B cell (primary cell): ENCODE results near the gene INSRR. TPM values are rescaled to one million over a fixed set of nuclear protein-coding genes. Genes with fewer than 3 reads are reported as not detected.

Experiments used
- ATAC-seq: fragments of 200-7000 bp; cut with Tn5 transposase; one replicate; pipeline ENCODE4 v1.10.0; 2021; ENCODE audit warnings: low read depth, mild to moderate bottlenecking, moderate number of reproducible peaks, moderate library complexity
- CTCF ChIA-PET: fragments of 350-600 bp; sonication (Branson Sonifier 250); formaldehyde crosslinking; loops from one replicate; lab custom pipeline; 2021; ENCODE audit warnings: antibody characterized with exemption, inconsistent platforms; lab: Charles Lee
- POLR2A ChIA-PET: fragments of 350-600 bp; sonication (Branson Sonifier 250); formaldehyde crosslinking; loops from one replicate; lab custom pipeline; 2021; ENCODE audit warnings: antibody characterized with exemption; lab: Charles Lee
- DNase-seq: peaks from one replicate; pipeline ENCODE4 v3.0.0; 2013
- H2AFZ ChIP-seq: 2 replicates; pipeline ENCODE4 v1.6.1; 2012; ENCODE audit warnings: mild to moderate bottlenecking, low read depth, low read length; ENCODE audit not compliant: insufficient read depth, poor library complexity, severe bottlenecking
- H3K27ac ChIP-seq, 2 donors: 1 replicate in 1 of 2; 2 replicates in 1 of 2; pipeline ENCODE4 v1.5.1; 2012 to 2013; ENCODE audit warnings: low read length in 2 of 2, mild to moderate bottlenecking in 2 of 2, moderate library complexity in 1 of 2
- H3K27me3 ChIP-seq, 4 experiments: fragments of 200-600 bp in 1 of 4; sonication (generic) in 1 of 4; replicated peaks in 1 of 4; 1 replicate in 2 of 4; 2 replicates in 2 of 4; pipeline versions ENCODE4 v1.6.1 to v1.7.0; 2013 to 2016; ENCODE audit warnings: low read length in 3 of 4, mild to moderate bottlenecking in 2 of 4, mixed read lengths in 1 of 4, moderate library complexity in 1 of 4; ENCODE audit not compliant: insufficient read depth in 4 of 4, control insufficient read depth in 3 of 4; ENCODE audit errors: control extremely low read depth in 1 of 4
- H3K36me3 ChIP-seq, 2 experiments: replicated peaks in 1 of 2; 1 replicate in 1 of 2; 2 replicates in 1 of 2; pipeline versions ENCODE4 v1.6.1 to v1.7.1; 2013; ENCODE audit warnings: low read length in 1 of 2; ENCODE audit not compliant: insufficient read depth in 2 of 2, control insufficient read depth in 1 of 2; ENCODE audit errors: control extremely low read depth in 1 of 2, extremely low read depth in 1 of 2
- H3K4me1 ChIP-seq, 2 donors: fragments of 200-600 bp in 1 of 2; sonication (generic) in 1 of 2; 1 replicate in 1 of 2; 2 replicates in 1 of 2; pipeline versions ENCODE4 v1.5.1 to v1.6.1; 2013 to 2017; ENCODE audit warnings: low read length in 2 of 2; ENCODE audit not compliant: control insufficient read depth in 2 of 2, insufficient read depth in 2 of 2
- H3K4me2 ChIP-seq: replicated peaks from 2 replicates; pipeline ENCODE3; 2012; ENCODE audit warnings: mild to moderate bottlenecking, low read depth, low read length; ENCODE audit not compliant: poor library complexity, severe bottlenecking
- H3K4me3 ChIP-seq, 5 experiments: fragments of 200-600 bp in 1 of 5; sonication (generic) in 1 of 5; 1 replicate in 3 of 5; 2 replicates in 2 of 5; pipeline versions ENCODE4 v1.5.1 to v1.7.0; 2011 to 2016; ENCODE audit warnings: low read length in 4 of 5, mild to moderate bottlenecking in 4 of 5, low read depth in 2 of 5, control low read depth in 1 of 5, moderate library complexity in 1 of 5; ENCODE audit not compliant: insufficient read depth in 1 of 5; ENCODE audit errors: control extremely low read depth in 1 of 5, extremely low read depth in 1 of 5
- H3K79me2 ChIP-seq: fragments of 200-600 bp; sonication (generic); one replicate; pipeline ENCODE4 v1.6.0; 2016; ENCODE audit warnings: low read length; ENCODE audit not compliant: control insufficient read depth, insufficient read depth
- H3K9ac ChIP-seq: fragments of 200-600 bp; sonication (generic); 2 replicates; pipeline ENCODE4 v1.6.1; 2017; ENCODE audit warnings: mild to moderate bottlenecking, low read length, moderate library complexity
- H3K9me3 ChIP-seq, 3 donors: one replicate each; pipeline versions ENCODE4 v1.6.1 to v1.7.1; 2013; ENCODE audit warnings: low read length in 2 of 3; ENCODE audit not compliant: control insufficient read depth in 2 of 3, insufficient read depth in 1 of 3; ENCODE audit errors: control extremely low read depth in 1 of 3
- H4K20me1 ChIP-seq: 2 replicates; pipeline ENCODE4 v1.6.0; 2012; ENCODE audit warnings: mild to moderate bottlenecking, low read length; ENCODE audit not compliant: insufficient read depth, control insufficient read depth, poor library complexity, severe bottlenecking
- H3K27ac Mint-ChIP-seq: one replicate; pipeline ENCODE4 v1.8.0; 2021; ENCODE audit warnings: mixed read lengths
- H3K27me3 Mint-ChIP-seq: one replicate; pipeline ENCODE4 v1.8.0; 2021; ENCODE audit warnings: mixed read lengths
- H3K4me1 Mint-ChIP-seq: one replicate; pipeline ENCODE4 v1.8.0; 2021; ENCODE audit warnings: mixed read lengths
- H3K4me3 Mint-ChIP-seq: one replicate; pipeline ENCODE4 v1.8.0; 2021; ENCODE audit warnings: mixed read lengths
- H3K9me3 Mint-ChIP-seq: one replicate; pipeline ENCODE4 v1.8.0; 2022; ENCODE audit warnings: mixed read lengths; ENCODE audit not compliant: insufficient read depth
- EZH2 ChIP-seq: IDR thresholded peaks from 2 replicates; pipeline ENCODE4 v1.6.1; 2012; ENCODE audit warnings: borderline replicate concordance, low read depth, mild to moderate bottlenecking, moderate library complexity, low read length; ENCODE audit not compliant: insufficient read depth, poor library complexity, severe bottlenecking
- WGBS: methylation state at CpG from one replicate; pipeline ENCODE4 v1.1.5; 2013; ENCODE audit warnings: missing lambda C conversion rate; ENCODE audit not compliant: insufficient coverage; 5-methylcytosine and 5-hydroxymethylcytosine counted together
- intact Hi-C: fragments of 100-400 bp; cut with micrococcal nuclease; formaldehyde crosslinking; loops from one replicate; pipeline ENCODE4 v1.10.0; 2022
- polyA plus RNA-seq: library from polyadenylated mRNA; depleted of rRNA; stranded (reverse); fragments of >200 nt; gene quantifications from 2 replicates; pipeline ENCODE4 v1.2.3, GENCODE V29; 2012
- total RNA-seq, 2 donors: library from RNA; stranded (reverse); fragments of 120-200 nt in 1 of 2; gene quantifications; 1 replicate in 1 of 2; 2 replicates in 1 of 2; pipeline versions ENCODE4 v1.2.3 to v1.2.4, GENCODE V29; 2013 to 2022
- TF ChIP-seq, protein P1 (sequence below): fragments of 200-600 bp; IDR thresholded peaks from one replicate; pipeline ENCODE4 v1.8.0; 2022; ENCODE audit warnings: antibody characterized with exemption, mild to moderate bottlenecking

Gene INSRR
- total and polyA plus RNA-seq, 2 donors (not counting 1 experiment from before 2014, with no cell fraction given) = not detected

DNA sequence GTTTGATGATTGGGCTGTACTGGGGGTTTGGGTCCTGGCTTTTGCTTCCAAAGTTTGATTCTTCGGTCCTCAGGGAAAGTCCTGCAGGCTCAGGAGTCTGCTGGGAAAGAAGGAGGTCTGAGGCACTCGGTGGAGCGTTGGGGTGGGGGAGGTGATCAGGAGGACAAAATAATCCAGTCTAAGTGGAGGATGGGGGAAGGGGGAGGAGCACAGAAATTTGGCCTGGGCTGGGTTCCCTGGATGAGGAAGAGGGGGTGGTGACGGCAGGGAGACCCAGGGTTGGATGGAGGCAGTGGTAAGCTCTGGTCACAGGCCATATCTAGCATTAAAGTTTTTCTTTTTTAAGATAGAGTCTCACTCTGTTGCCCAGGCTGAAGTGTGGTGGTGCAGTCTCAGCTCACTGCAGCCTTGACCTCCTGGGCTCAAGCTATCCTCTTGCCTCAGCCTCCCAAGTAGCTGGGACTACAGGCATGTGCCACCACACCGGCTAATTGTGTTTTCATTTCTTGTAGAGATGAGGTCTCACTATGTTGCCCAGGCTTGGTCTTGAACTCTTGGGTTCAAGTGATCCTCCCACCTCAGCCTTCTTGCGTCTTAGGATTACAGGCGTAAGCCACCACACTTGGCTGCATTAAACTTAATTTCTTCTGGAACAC, 49.1 kb downstream of the INSRR start:
- Histone ChIP-seq H3K9me3 (peaks cover 0 to 3% (median 0%) of the 10 kb centered on the region in 3 donors), H3K27ac (no peak overlapping the region), H3K4me3 (no peak overlapping the region), H3K27me3 (peaks cover 0 to 12% (median 0%) of the 10 kb centered on the region in 4 experiments), H3K4me2 (no peak overlapping the region), H3K4me1 (peaks cover 10 to 20% of the 10 kb centered on the region in 2 donors), H3K9ac (no peak overlapping the region), H4K20me1 (no peaks in the 10 kb centered on the region), H2AFZ (no peak overlapping the region), H3K36me3 (no peaks in the 10 kb centered on the region), H3K79me2 (no peaks in the 10 kb centered on the region)
- ATAC-seq (no peak), DNase-seq (no peak)
- Mint-ChIP-seq H3K4me3 (no peak overlapping the region), H3K9me3 (no peaks in the 10 kb centered on the region), H3K27ac (no peak overlapping the region), H3K4me1 (peaks cover 19% of the 10 kb centered on the region), H3K27me3 (no peaks in the 10 kb centered on the region)
- no peak for TF ChIP-seq EZH2
- TF ChIP-seq, protein P1, sequence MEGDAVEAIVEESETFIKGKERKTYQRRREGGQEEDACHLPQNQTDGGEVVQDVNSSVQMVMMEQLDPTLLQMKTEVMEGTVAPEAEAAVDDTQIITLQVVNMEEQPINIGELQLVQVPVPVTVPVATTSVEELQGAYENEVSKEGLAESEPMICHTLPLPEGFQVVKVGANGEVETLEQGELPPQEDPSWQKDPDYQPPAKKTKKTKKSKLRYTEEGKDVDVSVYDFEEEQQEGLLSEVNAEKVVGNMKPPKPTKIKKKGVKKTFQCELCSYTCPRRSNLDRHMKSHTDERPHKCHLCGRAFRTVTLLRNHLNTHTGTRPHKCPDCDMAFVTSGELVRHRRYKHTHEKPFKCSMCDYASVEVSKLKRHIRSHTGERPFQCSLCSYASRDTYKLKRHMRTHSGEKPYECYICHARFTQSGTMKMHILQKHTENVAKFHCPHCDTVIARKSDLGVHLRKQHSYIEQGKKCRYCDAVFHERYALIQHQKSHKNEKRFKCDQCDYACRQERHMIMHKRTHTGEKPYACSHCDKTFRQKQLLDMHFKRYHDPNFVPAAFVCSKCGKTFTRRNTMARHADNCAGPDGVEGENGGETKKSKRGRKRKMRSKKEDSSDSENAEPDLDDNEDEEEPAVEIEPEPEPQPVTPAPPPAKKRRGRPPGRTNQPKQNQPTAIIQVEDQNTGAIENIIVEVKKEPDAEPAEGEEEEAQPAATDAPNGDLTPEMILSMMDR = no peak
- 95% methylated on average over 7 of the region's 7 CpGs for WGBS
- intact Hi-C loops = no loop called here
- ChIA-PET CTCF (interaction anchor here (1.1 kb wide), 1 partner anchor 12 kb away, joined by 3 read pairs; no protein-coding TSS in a partner anchor), POLR2A (no interaction called here)

DNA sequence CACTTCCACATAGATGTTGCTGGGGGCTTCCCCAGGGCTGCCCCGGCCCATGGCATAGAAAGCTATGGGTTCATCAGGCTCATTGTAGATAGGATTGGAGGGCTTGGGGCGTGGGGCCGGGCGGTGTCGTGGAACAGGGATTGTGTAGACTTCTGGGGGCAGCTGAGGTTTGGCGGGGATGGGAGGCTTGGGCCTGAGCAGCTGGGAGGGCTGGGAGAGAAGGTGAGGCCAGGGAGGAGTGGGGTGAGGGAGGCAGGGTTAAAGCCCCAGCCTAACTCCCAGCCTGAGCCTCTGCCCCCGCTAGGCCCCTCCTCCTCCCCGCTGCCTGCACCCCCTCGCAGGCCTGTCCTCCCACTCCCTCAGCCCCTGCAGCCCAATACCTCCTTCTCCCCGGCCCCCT, 49.6 kb downstream of the INSRR start:
- no peaks in the 10 kb centered on the region for H3K79me2 ChIP-seq
- peaks cover 9 to 18% of the 10 kb centered on the region in 2 donors for H3K4me1 ChIP-seq
- no peak overlapping the region for H3K27ac ChIP-seq
- no peak for DNase-seq
- Mint-ChIP-seq H3K27ac (no peak overlapping the region), H3K27me3 (no peaks in the 10 kb centered on the region), H3K9me3 (no peaks in the 10 kb centered on the region), H3K4me3 (no peak overlapping the region), H3K4me1 (peaks cover 15% of the 10 kb centered on the region)
- peaks cover 0 to 3% (median 0%) of the 10 kb centered on the region in 3 donors for H3K9me3 ChIP-seq
- H3K27me3 ChIP-seq = peaks cover 0 to 12% (median 0%) of the 10 kb centered on the region in 4 experiments
- ChIA-PET POLR2A (no interaction called here), CTCF (no interaction called here)
- intact Hi-C loops = no loop called here
- no peak for ATAC-seq
- no peak for TF ChIP-seq EZH2
- TF ChIP-seq, protein P1 = no peak
- H2AFZ ChIP-seq = no peak overlapping the region
- H3K36me3 ChIP-seq = no peaks in the 10 kb centered on the region
- H4K20me1 ChIP-seq = no peaks in the 10 kb centered on the region
- H3K9ac ChIP-seq = no peak overlapping the region
- H3K4me2 ChIP-seq = no peak overlapping the region
- 98% methylated on average over 5 of the region's 10 CpGs for whole genome bisulfite sequencing
- H3K4me3 ChIP-seq = no peak overlapping the region
